ENCODE data around the gene SELL. TPM values are rescaled to one million over a fixed set of nuclear protein-coding genes. Genes with fewer than 3 reads are reported as not detected.

The SELL gene
- total RNA-seq, 1 experiment from 2014 or later, result 0.58 TPM

Other genes starting within 250 kb of the SELL start
- gene SLC19A2, start 225.7 kb downstream of the SELL start, total RNA-seq (2014; rRNA removed; shearing (Covaris generic)), result 10.3 and 13.2 TPM in 2 replicates
- gene F5, start 125.1 kb downstream of the SELL start, total RNA-seq (2014; rRNA removed; shearing (Covaris generic)), result not detected in 2 replicates
- not detected in 2 replicates for gene SELP, start 81.5 kb downstream of the SELL start, total RNA-seq (2014; rRNA removed; shearing (Covaris generic))
- gene SELE, start 22.5 kb upstream of the SELL start, total RNA-seq (2014; rRNA removed; shearing (Covaris generic)), result 0.21 and 0.22 TPM in 2 replicates
- 5.3 and 10.1 TPM in 2 replicates for gene METTL18, start 83.3 kb upstream of the SELL start, total RNA-seq (2014; rRNA removed; shearing (Covaris generic))
- 5.7 and 7.5 TPM in 2 replicates for gene SCYL3, start 182.3 kb upstream of the SELL start, total RNA-seq (2014; rRNA removed; shearing (Covaris generic))